ENCODE results near the gene ZNF438.
"Not testable (repeated sequence)": the region's sequence is repeated elsewhere in the genome, so short reads cannot be mapped to it uniquely, and the experiment has no call there.

The ZNF438 gene

DNA sequence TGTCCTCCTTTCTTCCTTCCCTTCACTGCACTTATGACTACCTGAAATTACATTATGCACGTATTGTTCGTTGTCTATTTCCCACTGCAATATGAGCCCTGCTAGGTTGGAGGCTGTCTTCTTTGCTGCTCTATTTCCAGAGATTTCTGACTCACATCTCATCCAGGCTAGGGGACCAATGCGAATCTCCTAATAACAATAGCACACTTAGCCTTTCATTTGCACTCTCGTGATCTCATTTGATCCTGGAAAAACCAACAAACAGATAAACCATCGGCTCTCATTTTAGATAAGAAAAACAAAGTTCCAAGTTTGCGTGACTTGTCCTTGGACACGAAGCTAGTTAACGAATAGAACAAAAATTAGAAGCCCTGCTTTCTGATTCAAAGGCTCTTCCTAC, 1.4 kb downstream of the ZNF438 start:
- in situ Hi-C loops (cut with HindIII; ENCODE audit: low sequenced_read_pairs): no loop called here
- TF ChIP-seq, protein P1, sequence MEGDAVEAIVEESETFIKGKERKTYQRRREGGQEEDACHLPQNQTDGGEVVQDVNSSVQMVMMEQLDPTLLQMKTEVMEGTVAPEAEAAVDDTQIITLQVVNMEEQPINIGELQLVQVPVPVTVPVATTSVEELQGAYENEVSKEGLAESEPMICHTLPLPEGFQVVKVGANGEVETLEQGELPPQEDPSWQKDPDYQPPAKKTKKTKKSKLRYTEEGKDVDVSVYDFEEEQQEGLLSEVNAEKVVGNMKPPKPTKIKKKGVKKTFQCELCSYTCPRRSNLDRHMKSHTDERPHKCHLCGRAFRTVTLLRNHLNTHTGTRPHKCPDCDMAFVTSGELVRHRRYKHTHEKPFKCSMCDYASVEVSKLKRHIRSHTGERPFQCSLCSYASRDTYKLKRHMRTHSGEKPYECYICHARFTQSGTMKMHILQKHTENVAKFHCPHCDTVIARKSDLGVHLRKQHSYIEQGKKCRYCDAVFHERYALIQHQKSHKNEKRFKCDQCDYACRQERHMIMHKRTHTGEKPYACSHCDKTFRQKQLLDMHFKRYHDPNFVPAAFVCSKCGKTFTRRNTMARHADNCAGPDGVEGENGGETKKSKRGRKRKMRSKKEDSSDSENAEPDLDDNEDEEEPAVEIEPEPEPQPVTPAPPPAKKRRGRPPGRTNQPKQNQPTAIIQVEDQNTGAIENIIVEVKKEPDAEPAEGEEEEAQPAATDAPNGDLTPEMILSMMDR (IDR thresholded peaks at IDR 0.05; ENCODE audit: low read depth, low read length, missing control alignments): no peak
- no peak for DNase-seq (ENCODE audit: low read depth)
- no peak overlapping the region for H3K4me3 ChIP-seq (ENCODE audit: low read depth, low read length)

DNA sequence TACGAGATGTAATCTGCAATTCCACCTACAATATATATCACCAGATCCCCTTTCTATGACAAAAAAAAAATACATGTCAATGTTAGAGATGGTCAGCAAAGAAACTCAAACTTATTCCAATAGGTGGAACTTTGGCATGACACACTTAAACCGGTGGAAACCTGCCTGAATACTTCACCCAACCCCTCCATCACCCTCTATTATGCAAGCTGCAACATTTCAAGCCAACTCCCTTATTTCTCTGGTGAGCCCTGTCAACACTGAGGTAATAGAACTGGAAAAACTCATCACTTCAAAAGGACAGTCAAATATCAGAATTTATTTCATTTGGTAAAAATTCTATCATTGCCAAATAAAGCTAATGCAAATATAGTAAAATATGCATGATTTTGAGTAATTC, 3.6 kb downstream of the ZNF438 start:
- no peak overlapping the region for H3K4me3 ChIP-seq (ENCODE audit: low read depth, low read length)
- TF ChIP-seq, protein P1 (IDR thresholded peaks at IDR 0.05; ENCODE audit: low read depth, low read length, missing control alignments): no peak
- in situ Hi-C loops (cut with HindIII; ENCODE audit: low sequenced_read_pairs): no loop called here
- DNase-seq (ENCODE audit: low read depth): no peak

DNA sequence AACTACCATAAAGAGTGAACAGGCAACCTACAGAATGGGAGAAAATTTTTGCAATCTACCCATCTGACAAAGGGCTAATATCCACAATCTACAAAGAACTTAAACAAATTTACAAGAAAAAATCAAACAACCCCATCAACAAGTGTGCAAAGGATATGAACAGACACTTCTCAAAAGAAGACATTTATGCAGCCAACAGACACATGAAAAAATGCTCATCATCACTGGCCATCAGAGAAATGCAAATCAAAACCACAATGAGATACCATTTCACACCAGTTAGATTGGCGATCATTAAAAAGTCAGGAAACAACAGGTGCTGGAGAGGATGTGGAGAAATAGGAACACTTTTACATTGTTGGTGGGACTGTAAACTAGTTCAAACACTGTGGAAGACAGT, 5.4 kb downstream of the ZNF438 start:
- in situ Hi-C loops (cut with HindIII; ENCODE audit: low sequenced_read_pairs); DNase-seq (ENCODE audit: low read depth): not testable (repeated sequence)

DNA sequence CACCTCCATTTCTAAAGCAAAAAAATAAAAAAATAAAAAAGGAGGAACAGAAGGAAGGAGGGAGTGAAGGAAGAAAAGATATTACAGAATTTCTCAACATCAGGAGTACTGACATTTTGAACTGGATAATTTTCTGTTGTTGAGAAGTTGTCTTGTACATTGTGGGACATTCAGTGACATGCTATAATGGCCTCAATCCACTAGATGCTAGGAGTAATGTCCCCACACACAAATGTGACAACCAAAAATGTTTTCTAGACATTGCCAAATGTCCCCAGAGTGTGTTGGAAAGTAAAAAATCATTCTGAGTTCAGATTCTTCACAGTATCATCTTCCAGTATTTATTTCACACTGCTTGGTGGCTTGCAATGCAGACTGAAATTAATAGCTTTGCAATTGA, 6.5 kb downstream of the ZNF438 start:
- TF ChIP-seq, protein P1 (IDR thresholded peaks at IDR 0.05; ENCODE audit: low read depth, low read length, missing control alignments): no peak
- DNase-seq (ENCODE audit: low read depth): no peak
- no peak overlapping the region for H3K4me3 ChIP-seq (ENCODE audit: low read depth, low read length)
- in situ Hi-C loops (cut with HindIII; ENCODE audit: low sequenced_read_pairs): no loop called here

More for the DNA sequence above, 5.4 kb downstream of the ZNF438 start:
- not testable (repeated sequence) for H3K4me3 ChIP-seq (ENCODE audit: low read depth, low read length)

DNA sequence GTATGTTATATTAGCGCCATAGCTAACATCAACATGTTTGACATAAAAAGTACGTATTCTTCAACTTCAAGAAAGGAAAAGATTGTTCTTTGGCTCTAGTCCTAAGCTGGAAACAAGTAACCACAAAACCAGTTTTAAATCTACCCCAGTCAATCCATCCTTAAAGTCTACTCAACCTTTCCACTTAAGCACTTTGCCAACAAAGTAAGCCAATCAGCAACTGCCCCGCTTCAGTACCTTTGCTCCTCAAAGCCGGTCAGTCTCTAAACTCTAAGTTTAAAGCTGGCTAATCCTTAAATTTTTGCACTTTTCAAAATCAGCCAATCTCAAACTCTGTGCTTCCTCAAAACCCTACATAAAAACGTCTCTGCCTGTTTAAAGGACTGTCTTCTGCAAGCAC, 8.1 kb downstream of the ZNF438 start:
- TF ChIP-seq, protein P1 (IDR thresholded peaks at IDR 0.05; ENCODE audit: low read depth, low read length, missing control alignments): no peak
- no peak for DNase-seq (ENCODE audit: low read depth)
- in situ Hi-C loops (cut with HindIII; ENCODE audit: low sequenced_read_pairs): no loop called here

DNA sequence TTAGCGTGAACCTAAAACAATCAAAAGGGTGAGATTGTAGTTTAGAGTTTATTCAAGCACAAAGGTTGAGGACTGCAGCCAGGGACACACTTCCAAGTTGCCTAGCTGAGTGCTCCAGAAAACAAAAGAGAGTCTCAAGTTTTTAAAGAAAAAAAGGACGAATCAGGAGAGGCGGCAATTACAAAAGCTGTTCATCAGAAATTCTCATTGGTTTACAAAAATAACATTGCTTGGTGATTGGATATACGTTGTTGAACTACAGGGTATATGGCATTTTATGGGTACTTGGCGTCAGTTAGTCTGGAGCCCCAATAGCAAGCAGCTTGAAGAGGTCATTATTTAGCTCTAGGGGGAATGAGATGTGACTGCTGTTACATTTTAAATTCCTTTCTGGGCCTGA, 11.5 kb downstream of the ZNF438 start:
- TF ChIP-seq, protein P1 (IDR thresholded peaks at IDR 0.05; ENCODE audit: low read depth, low read length, missing control alignments): no peak
- in situ Hi-C loops (cut with HindIII; ENCODE audit: low sequenced_read_pairs): no loop called here
- H3K4me3 ChIP-seq (ENCODE audit: low read depth, low read length): no peak overlapping the region
- DNase-seq (ENCODE audit: low read depth): no peak

More for the DNA sequence above, 8.1 kb downstream of the ZNF438 start:
- H3K4me3 ChIP-seq (ENCODE audit: low read depth, low read length): no peak overlapping the region

DNA sequence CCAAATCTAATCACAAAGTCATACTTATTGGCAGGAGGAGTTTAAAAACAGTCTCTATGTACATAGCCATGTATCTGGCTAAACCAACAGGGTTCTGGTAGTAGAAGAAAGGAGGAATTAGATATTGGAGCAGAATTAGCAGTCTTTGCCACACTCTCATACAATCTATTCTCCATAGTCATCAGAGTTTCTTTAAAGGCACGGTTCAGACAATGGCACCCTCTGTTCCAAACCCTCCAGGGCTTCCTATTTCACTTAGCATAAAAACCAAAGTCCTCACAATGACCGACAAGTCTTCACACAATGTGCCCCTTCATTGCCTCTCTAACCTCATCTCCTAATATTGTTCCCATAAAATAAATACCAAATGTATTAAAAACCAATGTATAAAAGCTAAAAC, 12.7 kb downstream of the ZNF438 start:
- in situ Hi-C loops (cut with HindIII; ENCODE audit: low sequenced_read_pairs): no loop called here
- TF ChIP-seq, protein P1 (IDR thresholded peaks at IDR 0.05; ENCODE audit: low read depth, low read length, missing control alignments): no peak
- no peak for DNase-seq (ENCODE audit: low read depth)
- no peak overlapping the region for H3K4me3 ChIP-seq (ENCODE audit: low read depth, low read length)

All from astrocyte of the cerebellum (primary cell).